Ectodermal cell (in vitro differentiated cells): ENCODE results near the gene TMEM263.

Source experiments
- H3K27ac ChIP-seq: 2 replicates; pipeline ENCODE4 v1.7.0; 2013; ENCODE audit warnings: mild to moderate bottlenecking, low read depth, low read length; ENCODE audit not compliant: insufficient read depth, poor library complexity, severe bottlenecking
- H3K27me3 ChIP-seq: 2 replicates; pipeline ENCODE4 v1.7.0; 2013; ENCODE audit warnings: mild to moderate bottlenecking, low read length; ENCODE audit not compliant: insufficient read depth, control insufficient read depth, poor library complexity, severe bottlenecking
- H3K36me3 ChIP-seq: one replicate; pipeline ENCODE4 v1.7.0; 2013; ENCODE audit warnings: low read length; ENCODE audit not compliant: control insufficient read depth, insufficient read depth
- H3K4me1 ChIP-seq: one replicate; pipeline ENCODE4 v1.7.0; 2013; ENCODE audit warnings: low read length; ENCODE audit not compliant: control insufficient read depth, insufficient read depth
- H3K4me3 ChIP-seq: 2 replicates; pipeline ENCODE4 v1.7.0; 2013; ENCODE audit warnings: low read depth, low read length, control low read depth; ENCODE audit not compliant: insufficient read depth
- H3K9me3 ChIP-seq: 2 replicates; pipeline ENCODE4 v1.7.0; 2013; ENCODE audit warnings: mild to moderate bottlenecking, low read length, moderate library complexity; ENCODE audit not compliant: control insufficient read depth
- WGBS, 2 experiments: methylation state at CpG; one replicate each; pipeline ENCODE4 v1.1.7; 2013; ENCODE audit warnings: missing lambda C conversion rate in 2 of 2; 5-methylcytosine and 5-hydroxymethylcytosine counted together

The TMEM263 gene

DNA sequence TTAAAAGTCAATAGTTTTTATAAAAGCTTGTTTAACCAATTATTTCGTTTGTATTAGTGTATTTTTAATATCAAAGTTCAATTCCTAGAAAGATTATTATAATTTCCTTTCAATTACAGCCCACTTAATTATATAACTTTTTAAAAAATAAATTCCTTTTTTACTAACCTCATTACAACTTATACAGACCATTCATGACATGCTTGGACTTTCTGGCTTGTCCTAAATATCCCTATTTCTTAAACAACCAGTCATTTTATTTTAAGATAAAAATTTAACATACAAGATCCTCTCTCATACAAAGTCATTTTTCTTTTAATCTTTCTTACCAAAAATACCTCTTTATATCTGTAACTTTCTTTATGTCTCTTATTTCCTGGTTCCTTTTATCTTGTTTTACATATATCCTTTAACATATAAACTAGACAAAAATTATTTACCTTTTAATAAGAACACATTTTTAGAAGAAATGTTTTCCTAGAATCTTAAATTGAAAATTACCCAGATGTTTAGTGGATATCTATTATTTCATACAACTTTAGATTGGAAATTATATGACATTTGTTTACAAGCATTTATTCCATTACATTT lies 10.4 kb upstream of the TMEM263 start:
- Histone ChIP-seq H3K27ac (no peak overlapping the region), H3K27me3 (no peaks in the 10 kb centered on the region), H3K36me3 (no peaks in the 10 kb centered on the region), H3K9me3 (no peaks in the 10 kb centered on the region), H3K4me1 (no peaks in the 10 kb centered on the region), H3K4me3 (no peak overlapping the region)
- no CpG with 5 or more reads among the region's 1 CpG for WGBS, 2 experiments

DNA sequence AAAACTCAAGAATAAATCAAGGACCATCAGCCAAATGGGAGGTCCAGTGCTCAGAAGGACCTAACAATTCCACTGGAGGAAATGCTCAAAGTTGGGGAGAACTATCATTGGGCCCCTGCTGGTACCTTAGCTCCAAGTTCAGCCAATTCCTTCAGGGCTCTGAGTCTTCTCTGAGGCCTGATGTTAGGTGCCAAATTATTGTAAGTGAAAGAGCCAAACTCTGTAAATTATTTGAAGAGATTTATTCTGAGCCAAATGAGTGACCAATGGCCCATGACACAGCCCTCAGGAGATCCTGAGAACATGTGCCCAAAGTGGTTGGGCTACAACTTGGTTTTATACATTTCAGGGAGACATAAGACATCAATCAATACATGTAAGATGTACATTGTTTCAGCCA lies 8.2 kb upstream of the TMEM263 start:
- no peak overlapping the region for H3K4me3 ChIP-seq
- H3K9me3 ChIP-seq, result no peaks in the 10 kb centered on the region
- H3K27ac ChIP-seq, result no peak overlapping the region
- no peaks in the 10 kb centered on the region for H3K4me1 ChIP-seq
- H3K36me3 ChIP-seq, result no peaks in the 10 kb centered on the region
- no peaks in the 10 kb centered on the region for H3K27me3 ChIP-seq

DNA sequence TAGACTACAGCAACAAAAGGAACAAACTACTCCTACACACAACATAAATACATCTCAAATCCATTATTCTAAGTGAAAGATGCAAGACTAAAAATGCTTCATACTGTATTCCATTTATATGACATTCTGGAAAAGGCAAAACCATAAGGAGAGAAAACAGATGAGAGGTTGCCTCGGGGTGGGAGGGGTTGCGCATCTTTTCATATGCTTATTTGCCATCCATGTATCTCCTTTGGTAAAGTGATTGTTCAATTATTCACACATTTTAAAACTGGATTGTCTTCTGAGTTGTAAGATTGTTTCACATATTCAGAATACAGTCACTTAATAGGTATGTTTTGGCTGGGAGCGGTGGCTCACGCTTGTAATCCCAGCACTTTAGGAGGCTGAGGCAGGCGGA lies 5.1 kb upstream of the TMEM263 start:
- Histone ChIP-seq H3K27ac (no peak overlapping the region), H3K4me1 (no peaks in the 10 kb centered on the region), H3K36me3 (no peaks in the 10 kb centered on the region), H3K4me3 (no peak overlapping the region), H3K27me3 (no peaks in the 10 kb centered on the region), H3K9me3 (no peaks in the 10 kb centered on the region)
- 92 to 96% methylated on average over 3 to 5 of the region's 5 CpGs for WGBS, 2 experiments

- WGBS, 2 experiments, result 93 to 98% methylated on average over 7 to 12 of the region's 12 CpGs
- no peaks in the 10 kb centered on the region for H3K9me3 ChIP-seq
- H3K4me1 ChIP-seq, result peaks cover 3% of the 10 kb centered on the region
- no peak overlapping the region for H3K4me3 ChIP-seq
- no peaks in the 10 kb centered on the region for H3K27me3 ChIP-seq
- no peak overlapping the region for H3K27ac ChIP-seq
- no peaks in the 10 kb centered on the region for H3K36me3 ChIP-seq
Observed at GRCh38 chr12:106953352-106954250, 2.1 kb upstream of the TMEM263 start.

GRCh38 chr12:106954462-106955376 lies 988 bp upstream of the TMEM263 start:
- H3K27me3 ChIP-seq, result no peaks in the 10 kb centered on the region
- peak overlapping the region; percentile 94 for H3K27ac ChIP-seq
- H3K36me3 ChIP-seq, result no peaks in the 10 kb centered on the region
- peak overlapping the region; percentile 78 for H3K4me3 ChIP-seq
- H3K9me3 ChIP-seq, result no peaks in the 10 kb centered on the region
- WGBS, 2 experiments, result 70 to 76% methylated on average over 33 of the region's 36 CpGs
- H3K4me1 ChIP-seq, result peaks cover 3% of the 10 kb centered on the region

GRCh38 chr12:106956048-106956578 lies 406 bp downstream of the TMEM263 start:
- Histone ChIP-seq H3K27ac (peak overlapping the region; percentile 94), H3K4me1 (peaks cover 3% of the 10 kb centered on the region), H3K9me3 (no peaks in the 10 kb centered on the region), H3K4me3 (peak overlapping the region; percentile 78), H3K27me3 (no peaks in the 10 kb centered on the region), H3K36me3 (no peaks in the 10 kb centered on the region)
- 0% methylated on average over 34 of the region's 34 CpGs for WGBS, 2 experiments

DNA sequence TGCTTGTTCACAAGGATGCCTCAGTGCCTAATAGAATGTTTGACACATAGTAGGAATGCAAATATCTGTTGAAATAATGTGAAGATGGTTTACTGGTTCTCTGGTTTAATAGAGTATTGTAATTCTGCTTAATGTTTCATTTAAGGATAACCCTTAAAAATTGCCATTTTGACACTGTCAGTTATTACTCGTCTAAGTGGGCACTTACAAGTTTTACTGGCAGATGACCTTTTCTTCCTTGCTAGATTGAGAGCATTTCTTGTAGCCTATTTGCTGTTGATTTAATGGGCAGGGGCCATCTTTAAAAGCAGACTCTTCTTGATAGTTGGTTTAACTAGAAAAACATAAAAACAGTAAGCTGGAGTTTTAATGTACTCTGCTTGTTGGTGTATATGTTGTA lies 1.9 kb downstream of the TMEM263 start:
- Histone ChIP-seq H3K4me1 (peaks cover 3% of the 10 kb centered on the region), H3K27ac (no peak overlapping the region), H3K27me3 (no peaks in the 10 kb centered on the region), H3K9me3 (no peaks in the 10 kb centered on the region), H3K36me3 (no peaks in the 10 kb centered on the region), H3K4me3 (peak overlapping the region; percentile 78)
- 86 to 94% methylated on average over 1 of the region's 1 CpG for WGBS, 2 experiments

GRCh38 chr12:106960443-106960842 lies 4.7 kb downstream of the TMEM263 start:
- H3K4me3 ChIP-seq, result no peak overlapping the region
- peaks cover 3% of the 10 kb centered on the region for H3K4me1 ChIP-seq
- no peaks in the 10 kb centered on the region for H3K27me3 ChIP-seq
- no peaks in the 10 kb centered on the region for H3K36me3 ChIP-seq
- no peaks in the 10 kb centered on the region for H3K9me3 ChIP-seq
- WGBS, 2 experiments, result 100% methylated on average over 2 to 3 of the region's 3 CpGs
- no peak overlapping the region for H3K27ac ChIP-seq

DNA sequence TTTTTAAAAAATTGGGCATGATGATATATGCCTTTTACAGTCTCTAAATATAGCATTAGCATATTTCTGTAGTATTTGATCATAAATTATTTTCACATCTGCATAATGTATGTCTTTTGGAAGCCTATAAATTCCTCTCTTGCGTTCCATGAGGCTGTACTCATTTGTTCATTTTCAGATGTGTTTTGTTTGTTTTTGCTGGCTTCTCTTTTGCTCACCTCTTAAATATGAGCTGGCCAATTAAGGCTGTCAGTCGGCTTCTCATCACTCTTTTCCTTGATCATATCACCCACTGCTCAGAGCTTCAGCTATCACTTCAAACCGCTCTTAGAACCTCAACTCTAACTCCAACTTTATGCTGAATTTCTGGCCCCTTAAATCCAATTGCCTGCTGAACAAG lies 6.6 kb downstream of the TMEM263 start:
- no peak overlapping the region for H3K27ac ChIP-seq
- H3K4me1 ChIP-seq, result peaks cover 3% of the 10 kb centered on the region
- no peaks in the 10 kb centered on the region for H3K27me3 ChIP-seq
- WGBS, 2 experiments, result 93 to 97% methylated on average over 3 of the region's 3 CpGs
- H3K9me3 ChIP-seq, result no peaks in the 10 kb centered on the region
- no peak overlapping the region for H3K4me3 ChIP-seq
- H3K36me3 ChIP-seq, result peaks cover 2% of the 10 kb centered on the region

DNA sequence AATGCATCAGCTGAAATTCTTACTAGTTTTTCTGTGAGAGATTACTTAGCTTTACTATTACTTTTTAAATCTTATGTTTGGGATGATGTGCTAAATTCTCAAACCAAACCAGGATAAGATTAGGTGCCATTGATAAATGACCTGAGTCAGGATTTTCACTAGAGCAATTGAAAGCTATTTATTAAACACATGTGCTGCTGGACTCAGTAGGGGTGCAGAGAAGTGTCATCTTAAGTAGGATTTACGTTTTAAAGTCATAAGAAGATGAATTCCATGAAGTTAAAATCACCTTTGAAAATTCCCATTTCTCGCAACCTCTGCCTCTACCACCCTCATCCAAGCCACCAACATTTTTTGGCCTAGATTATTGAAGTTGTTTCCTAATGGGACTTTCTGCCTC lies 8.8 kb downstream of the TMEM263 start:
- peaks cover 11% of the 10 kb centered on the region for H3K36me3 ChIP-seq
- H3K9me3 ChIP-seq, result no peaks in the 10 kb centered on the region
- H3K4me3 ChIP-seq, result no peak overlapping the region
- H3K27me3 ChIP-seq, result no peaks in the 10 kb centered on the region
- no peak overlapping the region for H3K27ac ChIP-seq
- H3K4me1 ChIP-seq, result no peaks in the 10 kb centered on the region
- WGBS, 2 experiments, result 89 to 98% methylated on average over 2 of the region's 2 CpGs
